GM18511 (cell line): ENCODE measurements around the gene ITPR2.

Experiments used
- ATAC-seq: cut with Tn5 transposase; IDR thresholded peaks from one replicate; pipeline ENCODE4 v1.9.1; 2021; ENCODE audit warnings: mild to moderate bottlenecking, moderate library complexity; ENCODE audit not compliant: unreplicated experiment

Gene ITPR2

DNA sequence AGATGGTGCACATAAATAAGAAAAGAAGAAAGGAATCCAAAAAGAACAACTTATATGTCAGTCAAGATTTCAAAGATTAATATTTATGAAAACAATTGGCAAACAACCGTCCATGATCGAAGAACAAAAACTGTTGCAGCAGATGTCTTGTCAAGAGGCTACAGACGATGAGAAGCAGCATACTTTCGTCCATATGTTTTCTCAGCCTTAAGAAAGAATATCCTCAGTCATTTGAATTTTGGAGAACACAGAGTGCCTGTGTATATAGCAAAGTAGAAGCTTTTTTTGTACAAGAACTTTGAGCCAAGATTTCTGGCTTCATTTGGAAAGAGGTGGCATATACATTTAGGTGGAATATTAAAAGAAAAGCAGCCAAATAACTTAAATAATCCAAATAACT lies 297.2 kb downstream of the ITPR2 start:
- no peak for ATAC-seq

DNA sequence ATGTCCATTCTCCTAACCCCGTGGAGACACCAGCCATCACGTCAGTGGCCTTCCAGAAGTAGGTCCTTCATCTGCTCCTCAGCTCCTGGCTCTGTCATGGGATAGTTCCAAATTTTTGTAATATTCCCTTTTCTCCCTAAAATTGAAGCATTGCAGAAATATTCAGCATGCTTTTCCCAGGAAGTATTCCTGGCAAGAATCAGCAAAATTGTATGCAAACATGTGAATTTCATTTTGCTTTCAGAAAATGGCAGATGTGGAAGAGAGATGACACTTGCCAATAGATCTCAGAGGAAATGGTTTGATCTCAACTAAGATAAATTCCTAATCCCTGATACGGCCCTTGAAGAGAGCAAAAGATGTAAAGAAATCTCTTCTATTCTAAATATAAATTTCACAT lies 298.9 kb downstream of the ITPR2 start:
- ATAC-seq: no peak

DNA sequence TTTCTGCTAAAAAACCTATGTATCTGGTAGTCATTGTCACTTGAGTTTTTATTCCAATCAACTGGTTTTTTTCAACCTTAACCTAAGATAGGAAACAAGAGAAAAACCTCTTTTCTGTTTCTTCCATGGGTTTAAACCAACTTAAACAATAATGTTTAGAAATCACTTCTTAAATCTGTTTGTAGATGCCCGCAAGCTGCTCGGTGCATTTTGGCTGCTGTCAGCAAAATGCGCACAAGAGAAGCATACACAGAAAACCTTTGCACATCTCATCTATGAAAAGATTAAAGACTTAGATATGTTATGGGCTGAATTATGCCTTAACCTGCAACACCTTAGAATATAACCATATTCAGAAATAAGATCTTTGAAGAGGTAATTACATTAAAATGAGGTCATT lies 299.8 kb downstream of the ITPR2 start:
- ATAC-seq: no peak

GRCh38 chr12:26530461-26530860 lies 302.5 kb downstream of the ITPR2 start:
- no peak for ATAC-seq

DNA sequence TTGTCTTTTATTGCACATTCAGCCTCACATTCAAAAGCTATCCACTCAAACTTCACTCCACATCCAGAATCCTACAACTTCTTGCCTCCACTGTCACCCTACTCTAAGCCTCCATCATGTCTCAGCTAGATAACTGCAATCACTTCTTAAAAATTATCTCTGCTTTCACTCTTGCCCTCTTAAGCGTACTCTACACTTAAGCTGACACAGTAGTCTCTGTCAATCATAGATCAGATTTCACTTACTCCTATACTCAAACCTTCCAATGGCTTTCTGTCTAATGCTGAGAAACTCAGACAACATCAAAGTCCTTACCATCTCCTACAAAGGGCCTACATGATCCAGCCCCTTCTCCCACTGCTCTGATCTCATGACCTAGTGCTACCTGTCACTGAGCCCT lies 304.1 kb downstream of the ITPR2 start:
- no peak for ATAC-seq

GRCh38 chr12:26527682-26528081 lies 305.3 kb downstream of the ITPR2 start:
- ATAC-seq: no peak

DNA sequence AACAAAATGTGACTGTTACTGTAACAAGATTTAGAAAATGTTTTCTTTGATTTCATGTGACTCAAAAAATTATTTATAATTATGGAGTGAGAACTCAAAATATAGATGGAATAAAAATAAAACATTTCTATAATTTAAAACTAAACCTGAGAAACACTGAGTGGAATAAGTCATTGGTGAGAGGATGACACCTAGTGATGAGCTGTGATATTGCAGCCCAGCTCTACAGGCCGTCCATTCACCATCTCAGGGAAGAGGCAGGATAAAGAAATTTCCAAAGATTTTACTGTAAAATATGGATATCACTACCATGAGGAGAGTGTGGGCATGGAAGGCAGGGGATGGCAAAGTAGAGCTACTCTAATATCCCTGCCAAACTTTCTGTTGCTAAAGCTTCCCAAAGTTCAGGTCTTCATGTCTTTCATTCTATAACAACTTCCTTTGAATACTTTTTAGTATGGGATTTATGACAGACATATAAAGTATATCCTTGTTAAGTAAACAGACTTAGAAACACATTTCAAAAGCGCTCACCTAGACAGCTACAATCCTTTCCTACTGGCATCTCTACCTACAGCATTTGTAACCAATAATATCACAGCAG lies 308.0 kb downstream of the ITPR2 start:
- ATAC-seq: no peak

- ATAC-seq: no peak
Measured at GRCh38 chr12:26523708-26524150, 309.3 kb downstream of the ITPR2 start.

GRCh38 chr12:26520869-26521268 lies 312.1 kb downstream of the ITPR2 start:
- peak; percentile 82 for ATAC-seq

DNA sequence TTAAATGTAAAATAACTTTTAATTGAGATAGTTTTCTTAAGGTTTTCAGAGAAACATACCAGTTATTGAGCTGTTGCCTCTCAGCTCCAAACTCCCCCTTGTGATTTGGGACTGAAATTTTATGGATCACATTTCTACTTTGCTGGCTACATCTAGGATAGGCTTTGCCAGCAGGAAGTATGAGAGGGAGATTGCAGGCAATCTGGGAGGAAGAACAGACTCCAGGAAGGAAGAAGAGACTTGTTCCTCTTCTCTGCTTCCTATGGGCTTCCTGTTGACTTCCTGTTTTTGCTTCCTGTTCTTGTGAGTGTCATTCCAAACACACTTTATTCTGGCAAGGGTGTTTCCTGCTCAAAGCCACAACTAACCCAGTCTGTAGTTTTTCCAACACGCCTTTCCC lies 312.9 kb downstream of the ITPR2 start:
- ATAC-seq: no peak

GRCh38 chr12:26519462-26519861 lies 313.5 kb downstream of the ITPR2 start:
- ATAC-seq: no peak

GRCh38 chr12:26517320-26517719 lies 315.7 kb downstream of the ITPR2 start:
- peak; percentile 77 for ATAC-seq

- no peak for ATAC-seq
Measured at GRCh38 chr12:26514364-26514763, 318.6 kb downstream of the ITPR2 start.

DNA sequence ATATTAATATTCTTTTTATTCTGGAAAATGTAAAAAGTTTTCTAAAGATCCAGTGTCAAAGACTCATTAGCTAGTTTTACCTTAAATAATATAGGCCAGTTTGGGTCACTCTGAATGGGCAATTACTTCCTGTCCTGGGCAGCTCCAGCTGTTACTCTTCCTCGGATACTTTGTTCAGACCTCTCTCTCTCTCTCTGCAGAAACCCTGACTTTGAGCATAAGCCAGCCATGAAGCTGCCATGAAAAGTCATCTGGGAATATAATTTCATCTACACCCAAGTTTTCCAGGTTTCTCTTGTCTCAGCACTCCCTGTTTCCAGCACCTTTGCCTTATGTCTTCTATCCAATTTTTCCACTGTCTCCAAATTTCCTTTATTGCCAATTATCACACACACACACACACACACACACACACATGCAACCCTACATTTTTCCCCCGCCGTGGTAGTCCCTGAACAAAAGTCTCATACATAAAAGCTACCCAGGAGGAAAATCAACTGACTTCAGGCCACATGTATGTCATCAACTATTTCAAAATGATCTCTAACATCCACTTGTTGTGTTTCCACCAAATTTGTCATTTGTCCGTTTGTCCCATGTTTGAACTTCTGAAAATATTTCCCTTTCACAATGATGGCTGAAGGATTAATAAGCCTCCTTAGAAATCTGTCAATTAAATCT lies 319.5 kb downstream of the ITPR2 start:
- no peak for ATAC-seq

- ATAC-seq: no peak
Measured at GRCh38 chr12:26512213-26512612, 320.8 kb downstream of the ITPR2 start.

DNA sequence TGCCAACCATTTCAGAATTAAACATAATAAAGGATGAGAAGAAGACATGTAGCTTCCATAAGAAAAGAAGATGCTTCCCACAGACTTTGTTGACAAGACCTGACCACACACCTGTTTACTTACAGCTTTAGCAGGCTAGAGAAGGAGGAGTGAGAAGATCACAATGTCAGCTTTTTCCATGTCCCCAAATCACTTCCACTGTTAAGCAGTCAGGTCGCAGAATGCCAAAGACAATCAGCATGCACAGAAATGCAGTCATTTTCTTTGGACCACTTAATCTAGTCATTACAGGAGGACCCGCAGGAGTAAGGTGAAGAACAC lies 322.7 kb downstream of the ITPR2 start:
- no peak for ATAC-seq

DNA sequence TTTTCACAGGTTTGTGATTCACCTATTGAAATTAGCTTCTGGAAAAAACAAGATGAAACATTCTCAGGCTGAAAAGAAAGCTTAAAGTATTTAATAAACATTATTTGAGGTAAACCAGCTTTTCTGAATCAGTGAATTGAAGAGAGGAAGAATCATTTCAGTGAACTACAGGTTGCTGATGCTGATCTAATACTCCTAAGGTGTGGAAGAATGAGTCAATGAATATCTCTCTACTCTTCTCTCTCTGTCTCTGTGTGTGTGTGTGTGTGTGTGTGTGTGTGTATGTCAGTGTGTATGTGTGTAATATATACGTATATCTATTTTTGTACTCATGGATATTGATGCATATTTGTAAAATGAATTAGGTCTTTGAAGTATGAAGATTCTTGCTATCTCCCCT lies 325.4 kb downstream of the ITPR2 start:
- no peak for ATAC-seq

- no peak for ATAC-seq
Measured at GRCh38 chr12:26499979-26500640, 332.9 kb downstream of the ITPR2 start.

DNA sequence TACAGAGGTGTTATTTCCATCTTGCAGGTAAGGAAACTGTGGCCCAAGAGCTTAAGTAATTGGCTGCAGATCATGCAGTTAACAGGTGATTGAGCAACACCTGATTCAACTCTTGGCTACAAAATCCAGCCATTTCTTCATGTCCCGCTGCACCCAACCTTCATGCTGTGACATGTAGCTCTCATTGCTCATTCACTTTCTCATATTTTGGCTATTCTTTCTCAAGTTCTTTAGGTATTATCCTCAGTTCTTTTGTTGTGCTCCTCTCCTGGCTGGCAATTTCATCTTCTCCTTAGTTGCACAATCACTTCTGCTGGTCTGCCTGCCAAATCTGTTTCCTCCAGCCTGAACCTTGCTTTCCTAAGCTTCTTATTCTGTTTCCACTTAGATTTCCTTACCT lies 336.8 kb downstream of the ITPR2 start:
- no peak for ATAC-seq

DNA sequence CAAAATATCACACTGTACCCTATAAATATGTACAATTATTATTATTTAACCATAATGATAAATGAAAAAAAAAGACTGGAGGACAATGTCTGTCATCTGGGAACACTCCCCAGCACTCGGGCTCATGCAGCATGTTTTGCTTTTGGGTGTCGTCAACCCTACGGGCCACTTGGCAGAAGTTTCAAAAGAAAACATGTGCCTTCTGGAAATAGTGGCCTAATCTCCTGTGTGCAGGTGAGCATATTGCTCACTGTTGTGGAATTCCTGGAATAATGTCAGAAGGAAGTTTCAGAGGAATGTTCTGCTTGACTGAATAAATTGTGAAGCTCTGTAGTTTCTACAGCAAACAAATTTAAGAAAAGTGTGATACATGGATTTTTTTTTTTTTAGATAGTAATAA lies 339.3 kb downstream of the ITPR2 start:
- no peak for ATAC-seq

DNA sequence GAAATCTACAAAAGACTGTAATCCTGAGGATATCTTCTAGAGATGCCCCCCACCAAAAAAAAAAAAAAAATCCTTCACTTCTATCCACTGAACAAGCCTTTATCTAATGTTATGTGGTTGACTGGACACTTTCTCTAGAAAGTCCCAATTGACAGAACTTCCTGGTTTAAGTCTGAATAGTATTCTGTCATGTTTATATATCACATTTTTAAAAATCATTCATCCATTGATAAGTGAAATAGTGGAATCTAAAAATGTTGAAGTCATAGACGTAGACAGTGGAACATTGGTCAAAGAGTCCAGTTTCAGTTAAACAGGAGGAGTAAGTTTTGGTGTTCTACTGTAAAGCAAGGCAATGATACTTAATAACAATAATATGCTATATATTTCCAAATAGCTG lies 340.6 kb downstream of the ITPR2 start:
- no peak for ATAC-seq

DNA sequence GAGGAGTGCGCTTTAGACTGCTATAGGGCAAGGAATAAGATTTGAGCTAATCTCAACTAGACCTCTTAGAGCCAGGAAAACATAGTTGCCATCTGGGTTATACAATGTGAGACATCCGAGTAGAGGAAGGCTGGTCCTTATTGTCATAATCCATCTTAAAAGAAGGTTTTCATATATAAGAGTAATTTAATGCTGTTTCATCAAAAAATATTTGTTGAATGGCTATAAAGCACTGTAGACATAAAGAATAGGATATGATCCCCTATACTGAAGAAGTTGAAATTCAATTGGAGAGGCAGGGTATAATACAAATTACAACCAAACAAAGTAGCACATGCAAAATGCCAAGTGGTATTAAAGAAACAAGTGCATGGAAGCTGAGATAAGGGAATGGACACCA lies 343.1 kb downstream of the ITPR2 start:
- ATAC-seq: no peak

- no peak for ATAC-seq
Measured at GRCh38 chr12:26488351-26488750, 344.6 kb downstream of the ITPR2 start.
